Fibroblast of mammary gland (primary cell): ENCODE results near the gene PHKB.

ENCODE experiments used
- DNase-seq: peaks from one replicate; pipeline ENCODE4 v3.0.0-alpha.2; 2010; ENCODE audit warnings: low read depth
- H3K4me3 ChIP-seq: 2 replicates; pipeline ENCODE4 v1.5.1; 2011; ENCODE audit warnings: low read depth, mild to moderate bottlenecking, low read length, moderate library complexity; ENCODE audit not compliant: control insufficient read depth
- TF ChIP-seq, protein P1 (sequence below): conservative IDR thresholded peaks from 2 replicates; pipeline ENCODE4 v1.5.1; 2011; ENCODE audit warnings: low read depth, low read length, inconsistent platforms; ENCODE audit not compliant: control insufficient read depth, insufficient read depth

PHKB gene

GRCh38 chr16:47492428-47493377 lies 31.6 kb downstream of the PHKB start:
- TF ChIP-seq, protein P1, sequence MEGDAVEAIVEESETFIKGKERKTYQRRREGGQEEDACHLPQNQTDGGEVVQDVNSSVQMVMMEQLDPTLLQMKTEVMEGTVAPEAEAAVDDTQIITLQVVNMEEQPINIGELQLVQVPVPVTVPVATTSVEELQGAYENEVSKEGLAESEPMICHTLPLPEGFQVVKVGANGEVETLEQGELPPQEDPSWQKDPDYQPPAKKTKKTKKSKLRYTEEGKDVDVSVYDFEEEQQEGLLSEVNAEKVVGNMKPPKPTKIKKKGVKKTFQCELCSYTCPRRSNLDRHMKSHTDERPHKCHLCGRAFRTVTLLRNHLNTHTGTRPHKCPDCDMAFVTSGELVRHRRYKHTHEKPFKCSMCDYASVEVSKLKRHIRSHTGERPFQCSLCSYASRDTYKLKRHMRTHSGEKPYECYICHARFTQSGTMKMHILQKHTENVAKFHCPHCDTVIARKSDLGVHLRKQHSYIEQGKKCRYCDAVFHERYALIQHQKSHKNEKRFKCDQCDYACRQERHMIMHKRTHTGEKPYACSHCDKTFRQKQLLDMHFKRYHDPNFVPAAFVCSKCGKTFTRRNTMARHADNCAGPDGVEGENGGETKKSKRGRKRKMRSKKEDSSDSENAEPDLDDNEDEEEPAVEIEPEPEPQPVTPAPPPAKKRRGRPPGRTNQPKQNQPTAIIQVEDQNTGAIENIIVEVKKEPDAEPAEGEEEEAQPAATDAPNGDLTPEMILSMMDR, result no peak
- H3K4me3 ChIP-seq, result no peak overlapping the region
- DNase-seq, result peak; percentile 76

- TF ChIP-seq, protein P1, result no peak
- no peak for DNase-seq
- H3K4me3 ChIP-seq, result no peak overlapping the region
These were observed 32.5 kb downstream of the PHKB start for GRCh38 chr16:47493381-47494337.

GRCh38 chr16:47499080-47499699 lies 38.1 kb downstream of the PHKB start:
- no peak for DNase-seq
- TF ChIP-seq, protein P1, result no peak

DNA sequence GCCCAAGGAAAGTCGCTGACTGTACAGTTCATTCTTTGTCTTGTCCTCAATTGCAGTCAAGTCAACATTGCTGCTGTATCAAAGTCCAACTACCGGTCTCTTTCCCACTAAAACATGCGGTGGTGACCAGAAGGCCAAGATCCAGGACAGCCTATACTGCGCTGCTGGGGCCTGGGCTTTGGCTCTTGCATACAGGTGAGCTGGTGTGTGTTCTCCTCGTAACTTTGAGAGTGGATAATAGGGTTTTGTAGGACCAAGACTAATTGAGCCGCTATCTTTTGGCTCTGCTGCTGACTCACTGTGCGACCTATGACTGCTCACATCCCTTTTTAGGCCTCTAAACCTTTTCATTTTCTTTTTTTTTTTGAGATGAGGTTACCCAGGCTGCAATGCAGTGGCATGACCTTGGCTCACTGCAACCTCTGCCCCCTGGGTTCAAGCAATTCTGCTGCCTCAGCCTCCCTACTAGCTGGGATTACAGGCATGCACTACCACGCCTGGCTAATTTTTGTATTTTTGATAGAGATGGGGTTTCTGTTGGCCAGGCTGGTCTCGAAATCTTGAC lies 38.7 kb downstream of the PHKB start:
- TF ChIP-seq, protein P1, result no peak
- no peak for DNase-seq
- no peak overlapping the region for H3K4me3 ChIP-seq

More at GRCh38 chr16:47499080-47499699, 38.1 kb downstream of the PHKB start:
- H3K4me3 ChIP-seq, result no peak overlapping the region

DNA sequence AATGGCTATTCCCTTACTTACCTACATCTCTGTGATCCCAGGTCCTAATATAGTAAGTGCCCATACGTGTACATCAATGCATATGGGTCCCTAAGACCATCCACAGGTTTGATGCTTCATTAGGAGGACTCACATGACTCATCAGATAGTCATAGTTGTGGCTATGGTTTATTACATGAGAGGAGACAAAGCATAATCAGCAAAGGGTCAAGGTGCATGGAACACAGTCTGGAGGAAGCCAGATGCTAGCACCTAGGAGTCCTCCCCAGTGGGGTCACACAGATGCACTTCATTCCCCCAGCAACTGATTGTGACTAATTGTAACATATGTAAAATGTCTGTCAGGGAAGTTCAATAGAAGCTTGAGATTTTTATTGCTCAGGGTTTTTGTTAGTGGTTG lies 42.8 kb downstream of the PHKB start:
- TF ChIP-seq, protein P1, result no peak
- peak; percentile 71 for DNase-seq

DNA sequence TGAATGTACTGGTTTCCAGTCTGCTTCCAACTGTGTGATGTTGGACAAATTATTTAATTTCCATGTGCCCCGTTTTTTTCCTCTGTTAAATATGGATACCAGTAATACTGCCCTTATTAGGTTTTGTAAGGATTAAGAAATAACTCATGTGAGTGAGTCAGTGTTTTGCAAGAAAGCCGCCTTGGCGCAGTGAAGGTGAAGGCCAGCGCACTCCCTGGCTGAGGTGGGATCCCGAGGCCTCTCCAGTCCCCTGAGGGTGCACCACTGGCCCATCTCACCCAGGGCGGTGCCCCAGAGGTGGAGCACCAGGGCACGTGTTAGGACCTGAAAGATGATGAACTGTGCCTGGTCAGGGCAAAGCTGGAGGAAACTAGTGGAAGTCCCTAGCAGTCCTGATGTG lies 43.5 kb downstream of the PHKB start:
- peak; percentile 42 for DNase-seq
- TF ChIP-seq, protein P1, result no peak
- no peak overlapping the region for H3K4me3 ChIP-seq

More for the DNA sequence above, 42.8 kb downstream of the PHKB start:
- H3K4me3 ChIP-seq, result no peak overlapping the region
